ENCODE results near the gene ACYP2.
A peak's percentile ranks its signal among the peaks of the same experiment; 100 is the strongest.
"Not testable (repeated sequence)": the region's sequence is repeated elsewhere in the genome, so short reads cannot be mapped to it uniquely, and the experiment has no call there.

ACYP2 gene

GRCh38 chr2:54092940-54093339 is 22.5 kb upstream of the ACYP2 start:
- Histone ChIP-seq H3K9me3 (replicated peaks in 1 of 11) (peaks cover 0 to 15% (median 9%) of the 10 kb centered on the region in 11 experiments; a peak in 12 of 22 replicates), H3K27ac (no peak overlapping the region), H3K9ac (no peak overlapping the region), H3K4me2 (no peak overlapping the region), H3K27me3 (no peaks in the 10 kb centered on the region), H4K20me1 (no peaks in the 10 kb centered on the region), H3K4me3 (no peak overlapping the region), H3K4me1 (peaks cover 8 to 14% (median 13%) of the 10 kb centered on the region in 10 experiments), H3K36me3 (no peaks in the 10 kb centered on the region)
- TF ChIP-seq Cebpa-rat (IDR thresholded peaks at IDR 0.05) = no peak

GRCh38 chr2:54095406-54095805 is 20.0 kb upstream of the ACYP2 start:
- not testable (repeated sequence) for H3K9ac ChIP-seq, H3K4me3 ChIP-seq, H3K36me3 ChIP-seq, H3K4me2 ChIP-seq, H3K27me3 ChIP-seq, H4K20me1 ChIP-seq, H3K27ac ChIP-seq
- H3K4me1 ChIP-seq = peaks cover 23 to 38% (median 37%) of the 10 kb centered on the region in 10 experiments
- H3K9me3 ChIP-seq (replicated peaks in 1 of 11) = peaks cover 0 to 15% (median 9%) of the 10 kb centered on the region in 11 experiments; a peak in 12 of 22 replicates

- H3K9ac ChIP-seq, H3K36me3 ChIP-seq, H3K4me3 ChIP-seq, H3K27ac ChIP-seq, H3K4me2 ChIP-seq, H3K27me3 ChIP-seq, H4K20me1 ChIP-seq: not testable (repeated sequence)
- Histone ChIP-seq H3K9me3 (replicated peaks in 1 of 11) (peaks cover 0 to 15% (median 9%) of the 10 kb centered on the region in 11 experiments; a peak in 12 of 22 replicates), H3K4me1 (peaks cover 23 to 46% (median 44%) of the 10 kb centered on the region in 10 experiments)
Observed at GRCh38 chr2:54096141-54096540, 19.3 kb upstream of the ACYP2 start.

GRCh38 chr2:54097124-54097523 is 18.3 kb upstream of the ACYP2 start:
- Histone ChIP-seq H3K9me3 (replicated peaks in 1 of 11) (peaks cover 0 to 15% (median 9%) of the 10 kb centered on the region in 11 experiments; a peak in 12 of 22 replicates), H4K20me1 (no peaks in the 10 kb centered on the region), H3K4me2 (peak overlapping the region; percentile 38 to 76 (median 59); a peak in 20 of 22 replicates), H3K9ac (no peak overlapping the region), H3K4me3 (peak overlapping the region in 3 of 10 experiments; percentile 22 to 35 (median 34); a peak in 4 of 20 replicates), H3K27ac (peak overlapping the region in 4 of 11 experiments; percentile 17 to 50 (median 36); a peak in 4 of 22 replicates), H3K4me1 (peaks cover 23 to 55% (median 49%) of the 10 kb centered on the region in 10 experiments), H3K36me3 (no peaks in the 10 kb centered on the region), H3K27me3 (no peaks in the 10 kb centered on the region)
- no peak for TF ChIP-seq Cebpa-rat (IDR thresholded peaks at IDR 0.05)

- no peak for TF ChIP-seq Cebpa-rat (IDR thresholded peaks at IDR 0.05)
- Histone ChIP-seq H4K20me1 (no peaks in the 10 kb centered on the region), H3K9ac (no peak overlapping the region), H3K9me3 (replicated peaks in 1 of 11) (peaks cover 0 to 15% (median 9%) of the 10 kb centered on the region in 11 experiments; a peak in 12 of 22 replicates), H3K4me3 (no peak overlapping the region), H3K4me1 (peaks cover 28 to 78% (median 67%) of the 10 kb centered on the region in 10 experiments), H3K4me2 (peak overlapping the region in 8 of 11 experiments; percentile 34 to 76 (median 62); a peak in 13 of 22 replicates), H3K36me3 (no peaks in the 10 kb centered on the region), H3K27me3 (no peaks in the 10 kb centered on the region), H3K27ac (no peak overlapping the region)
Observed at GRCh38 chr2:54099370-54099769, 16.0 kb upstream of the ACYP2 start.

GRCh38 chr2:54099829-54100585 is 15.4 kb upstream of the ACYP2 start:
- no peaks in the 10 kb centered on the region for H3K36me3 ChIP-seq
- H3K27me3 ChIP-seq = no peaks in the 10 kb centered on the region
- peaks cover 0 to 15% (median 7%) of the 10 kb centered on the region in 11 experiments; a peak in 11 of 22 replicates for H3K9me3 ChIP-seq (replicated peaks in 1 of 11)
- peak overlapping the region in 3 of 11 experiments; percentile 2 to 31 (median 10); a peak in 1 of 22 replicates for H3K27ac ChIP-seq
- no peaks in the 10 kb centered on the region for H4K20me1 ChIP-seq
- H3K4me2 ChIP-seq = peak overlapping the region; percentile 37 to 76 (median 51); a peak in 21 of 22 replicates
- peaks cover 28 to 84% (median 73%) of the 10 kb centered on the region in 10 experiments for H3K4me1 ChIP-seq
- no peak for TF ChIP-seq Cebpa-rat (IDR thresholded peaks at IDR 0.05)
- no peak overlapping the region for H3K4me3 ChIP-seq
- no peak overlapping the region for H3K9ac ChIP-seq

GRCh38 chr2:54100772-54101171 is 14.6 kb upstream of the ACYP2 start:
- Histone ChIP-seq H4K20me1 (no peaks in the 10 kb centered on the region), H3K4me1 (peaks cover 28 to 86% (median 75%) of the 10 kb centered on the region in 10 experiments), H3K4me2 (peak overlapping the region in 9 of 11 experiments; percentile 33 to 76 (median 55); a peak in 16 of 22 replicates), H3K9ac (no peak overlapping the region), H3K27ac (peak overlapping the region in 4 of 11 experiments; percentile 2 to 31 (median 10); a peak in 2 of 22 replicates), H3K27me3 (no peaks in the 10 kb centered on the region), H3K36me3 (no peaks in the 10 kb centered on the region), H3K9me3 (replicated peaks in 1 of 11) (peaks cover 0 to 12% (median 7%) of the 10 kb centered on the region in 11 experiments; a peak in 11 of 22 replicates), H3K4me3 (no peak overlapping the region)
- TF ChIP-seq Cebpa-rat (IDR thresholded peaks at IDR 0.05) = no peak

GRCh38 chr2:54103454-54104314 is 11.7 kb upstream of the ACYP2 start:
- TF ChIP-seq Cebpa-rat (IDR thresholded peaks at IDR 0.05) = no peak
- Histone ChIP-seq H3K4me3 (no peak overlapping the region), H4K20me1 (no peaks in the 10 kb centered on the region), H3K9me3 (replicated peaks in 1 of 11) (no peaks in the 10 kb centered on the region), H3K9ac (peak overlapping the region in 1 of 11 experiments; percentile 21; a peak in 1 of 22 replicates), H3K4me1 (peaks cover 13 to 71% (median 55%) of the 10 kb centered on the region in 10 experiments), H3K4me2 (peak overlapping the region in 10 of 11 experiments; percentile 39 to 61 (median 54); a peak in 20 of 22 replicates), H3K27ac (no peak overlapping the region), H3K27me3 (no peaks in the 10 kb centered on the region), H3K36me3 (no peaks in the 10 kb centered on the region)
